HCT116 (cell line): Measurements from ENCODE around the gene IL17RD.

ENCODE experiments used
- EZH2phosphoT487 ChIP-seq: fragments of 200-600 bp; IDR thresholded peaks from 2 replicates; pipeline ENCODE4 v1.6.1; 2018; ENCODE audit warnings: antibody characterized with exemption, borderline replicate concordance
- JUND ChIP-seq: IDR thresholded peaks from 2 replicates; pipeline ENCODE4 v1.6.1; 2012
- POLR2A ChIP-seq: IDR thresholded peaks from 2 replicates; pipeline ENCODE4 v1.7.0; 2011; ENCODE audit warnings: borderline replicate concordance; ENCODE audit not compliant: insufficient read depth, insufficient read length; ENCODE audit errors: extremely low read depth
- POLR2AphosphoS5 ChIP-seq: IDR thresholded peaks from 2 replicates; pipeline ENCODE4 v1.6.1; 2011; ENCODE audit warnings: mild to moderate bottlenecking, low read depth, low read length, moderate library complexity
- SP1 ChIP-seq: IDR thresholded peaks from 2 replicates; pipeline ENCODE4 v1.6.1; 2012; ENCODE audit warnings: low read depth
- TCF7L2 ChIP-seq: IDR thresholded peaks from 2 replicates; pipeline ENCODE4 v1.7.0; 2011; ENCODE audit warnings: borderline replicate concordance, inconsistent platforms; ENCODE audit not compliant: insufficient read depth, insufficient read length; ENCODE audit errors: extremely low read depth
- TF ChIP-seq, protein P1 (sequence below), 3 experiments: fragments of 200-600 bp in 1 of 3; sonication (generic) in 1 of 3; IDR thresholded peaks in 2 of 3; conservative IDR thresholded peaks in 1 of 3; 2 replicates each; pipeline ENCODE4 v1.5.1; 2012 to 2017; ENCODE audit warnings: low read depth in 2 of 3, low read length in 2 of 3, antibody characterized with exemption in 1 of 3, borderline replicate concordance in 1 of 3, control low read depth in 1 of 3, mild to moderate bottlenecking in 1 of 3, mixed read lengths in 1 of 3, mixed run types in 1 of 3, moderate library complexity in 1 of 3; ENCODE audit not compliant: insufficient read depth in 1 of 3
- TF ChIP-seq, protein P2 (sequence below): IDR thresholded peaks from 2 replicates; pipeline ENCODE4 v1.6.1; 2011; ENCODE audit warnings: mild to moderate bottlenecking, low read length, moderate library complexity; ENCODE audit not compliant: insufficient replicate concordance; ENCODE audit errors: extremely low read depth
- TF ChIP-seq, protein P3 (sequence below): IDR thresholded peaks from 2 replicates; pipeline ENCODE4 v1.6.1; 2012
- TF ChIP-seq, protein P4 (sequence below): IDR thresholded peaks from 2 replicates; pipeline ENCODE4 v1.6.1; 2012

DNA sequence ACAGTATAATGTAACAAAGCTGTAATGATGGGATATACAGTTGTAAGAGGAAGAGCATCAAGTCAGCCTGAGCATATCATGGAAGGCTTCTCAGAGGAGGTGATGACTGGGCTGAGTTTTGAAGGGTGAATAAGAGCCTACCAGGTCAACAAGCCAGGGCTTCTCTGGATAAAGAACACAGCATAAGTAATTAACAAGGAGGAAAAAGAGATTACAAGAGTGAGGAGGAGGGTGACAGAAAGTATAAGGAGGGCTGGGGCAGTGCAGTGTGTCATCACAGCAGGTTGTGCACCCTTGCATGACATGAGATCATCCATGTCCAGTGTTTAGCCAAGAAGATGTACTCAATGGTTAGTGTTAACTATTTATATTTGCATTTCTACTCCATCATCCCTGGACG lies 121.6 kb downstream of the IL17RD start:
- TF ChIP-seq, protein P1, sequence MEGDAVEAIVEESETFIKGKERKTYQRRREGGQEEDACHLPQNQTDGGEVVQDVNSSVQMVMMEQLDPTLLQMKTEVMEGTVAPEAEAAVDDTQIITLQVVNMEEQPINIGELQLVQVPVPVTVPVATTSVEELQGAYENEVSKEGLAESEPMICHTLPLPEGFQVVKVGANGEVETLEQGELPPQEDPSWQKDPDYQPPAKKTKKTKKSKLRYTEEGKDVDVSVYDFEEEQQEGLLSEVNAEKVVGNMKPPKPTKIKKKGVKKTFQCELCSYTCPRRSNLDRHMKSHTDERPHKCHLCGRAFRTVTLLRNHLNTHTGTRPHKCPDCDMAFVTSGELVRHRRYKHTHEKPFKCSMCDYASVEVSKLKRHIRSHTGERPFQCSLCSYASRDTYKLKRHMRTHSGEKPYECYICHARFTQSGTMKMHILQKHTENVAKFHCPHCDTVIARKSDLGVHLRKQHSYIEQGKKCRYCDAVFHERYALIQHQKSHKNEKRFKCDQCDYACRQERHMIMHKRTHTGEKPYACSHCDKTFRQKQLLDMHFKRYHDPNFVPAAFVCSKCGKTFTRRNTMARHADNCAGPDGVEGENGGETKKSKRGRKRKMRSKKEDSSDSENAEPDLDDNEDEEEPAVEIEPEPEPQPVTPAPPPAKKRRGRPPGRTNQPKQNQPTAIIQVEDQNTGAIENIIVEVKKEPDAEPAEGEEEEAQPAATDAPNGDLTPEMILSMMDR (IDR thresholded peaks at IDR 0.05 in 2 of 3, conservative IDR thresholded peaks at IDR 0.05 in 1 of 3; ENCODE audit: borderline replicate concordance in 1 of 3, insufficient read depth in 1 of 3, low read depth in 2 of 3, low read length in 2 of 3): no peak
- TF ChIP-seq POLR2A (no peak), POLR2AphosphoS5 (no peak), TCF7L2 (no peak), EZH2phosphoT487 (no peak), SP1 (no peak), JUND (no peak)
- TF ChIP-seq, protein P2, sequence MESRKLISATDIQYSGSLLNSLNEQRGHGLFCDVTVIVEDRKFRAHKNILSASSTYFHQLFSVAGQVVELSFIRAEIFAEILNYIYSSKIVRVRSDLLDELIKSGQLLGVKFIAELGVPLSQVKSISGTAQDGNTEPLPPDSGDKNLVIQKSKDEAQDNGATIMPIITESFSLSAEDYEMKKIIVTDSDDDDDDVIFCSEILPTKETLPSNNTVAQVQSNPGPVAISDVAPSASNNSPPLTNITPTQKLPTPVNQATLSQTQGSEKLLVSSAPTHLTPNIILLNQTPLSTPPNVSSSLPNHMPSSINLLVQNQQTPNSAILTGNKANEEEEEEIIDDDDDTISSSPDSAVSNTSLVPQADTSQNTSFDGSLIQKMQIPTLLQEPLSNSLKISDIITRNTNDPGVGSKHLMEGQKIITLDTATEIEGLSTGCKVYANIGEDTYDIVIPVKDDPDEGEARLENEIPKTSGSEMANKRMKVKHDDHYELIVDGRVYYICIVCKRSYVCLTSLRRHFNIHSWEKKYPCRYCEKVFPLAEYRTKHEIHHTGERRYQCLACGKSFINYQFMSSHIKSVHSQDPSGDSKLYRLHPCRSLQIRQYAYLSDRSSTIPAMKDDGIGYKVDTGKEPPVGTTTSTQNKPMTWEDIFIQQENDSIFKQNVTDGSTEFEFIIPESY: no peak
- TF ChIP-seq, protein P3, sequence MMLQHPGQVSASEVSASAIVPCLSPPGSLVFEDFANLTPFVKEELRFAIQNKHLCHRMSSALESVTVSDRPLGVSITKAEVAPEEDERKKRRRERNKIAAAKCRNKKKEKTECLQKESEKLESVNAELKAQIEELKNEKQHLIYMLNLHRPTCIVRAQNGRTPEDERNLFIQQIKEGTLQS: no peak
- TF ChIP-seq, protein P4, sequence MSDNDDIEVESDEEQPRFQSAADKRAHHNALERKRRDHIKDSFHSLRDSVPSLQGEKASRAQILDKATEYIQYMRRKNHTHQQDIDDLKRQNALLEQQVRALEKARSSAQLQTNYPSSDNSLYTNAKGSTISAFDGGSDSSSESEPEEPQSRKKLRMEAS: no peak
